LoVo (cell line): ENCODE data around the gene UBE2G1.

Experiments
- DNase-seq: peaks from one replicate; pipeline ENCODE4 v3.0.0-alpha.2; 2016; ENCODE audit warnings: low spot score

The UBE2G1 gene

GRCh38 chr17:4334332-4334731, 32.1 kb downstream of the UBE2G1 start:
- DNase-seq = no peak

- no peak for DNase-seq
Measured at GRCh38 chr17:4333041-4333440, 33.4 kb downstream of the UBE2G1 start.

GRCh38 chr17:4332296-4332970, 34.0 kb downstream of the UBE2G1 start:
- no peak for DNase-seq

- DNase-seq = no peak
Measured at GRCh38 chr17:4331614-4332013, 34.9 kb downstream of the UBE2G1 start.

GRCh38 chr17:4329838-4330237, 36.6 kb downstream of the UBE2G1 start:
- no peak for DNase-seq

- DNase-seq = peak; percentile 68
Measured at GRCh38 chr17:4327606-4328005, 38.9 kb downstream of the UBE2G1 start.

GRCh38 chr17:4326608-4327007, 39.9 kb downstream of the UBE2G1 start:
- no peak for DNase-seq

- DNase-seq = no peak
Measured at GRCh38 chr17:4326112-4326511, 40.4 kb downstream of the UBE2G1 start.

GRCh38 chr17:4324463-4324862, 42.0 kb downstream of the UBE2G1 start:
- no peak for DNase-seq

- DNase-seq = no peak
Measured at GRCh38 chr17:4319221-4319620, 47.3 kb downstream of the UBE2G1 start.

- no peak for DNase-seq
Measured at GRCh38 chr17:4318596-4318995, 47.9 kb downstream of the UBE2G1 start.

GRCh38 chr17:4318186-4318585, 48.3 kb downstream of the UBE2G1 start:
- DNase-seq = no peak

- DNase-seq = no peak
Measured at GRCh38 chr17:4317610-4318009, 48.9 kb downstream of the UBE2G1 start.

- DNase-seq = no peak
Measured at GRCh38 chr17:4316648-4317047, 49.8 kb downstream of the UBE2G1 start.

- DNase-seq = no peak
Measured at GRCh38 chr17:4314618-4315017, 51.9 kb downstream of the UBE2G1 start.

- no peak for DNase-seq
Measured at GRCh38 chr17:4314179-4314578, 52.3 kb downstream of the UBE2G1 start.

GRCh38 chr17:4313221-4314114, 53.0 kb downstream of the UBE2G1 start:
- no peak for DNase-seq

GRCh38 chr17:4310354-4311060, 56.0 kb downstream of the UBE2G1 start:
- DNase-seq = no peak

GRCh38 chr17:4309897-4310296, 56.6 kb downstream of the UBE2G1 start:
- DNase-seq = no peak

GRCh38 chr17:4307179-4307930, 59.1 kb downstream of the UBE2G1 start:
- no peak for DNase-seq

- no peak for DNase-seq
Measured at GRCh38 chr17:4305224-4305623, 61.3 kb downstream of the UBE2G1 start.

- peak; percentile 48 for DNase-seq
Measured at GRCh38 chr17:4304417-4305027, 62.0 kb downstream of the UBE2G1 start.
